BE2C (cell line): Measurements from ENCODE around the gene PRR19.

Experiments used
- DNase-seq: peaks from one replicate; pipeline ENCODE4 v3.0.0-alpha.2; 2020
- H3K27me3 ChIP-seq: fragments of 250-450 bp; sonication (Bioruptor Pico); 2 replicates; pipeline ENCODE4 v1.5.1; 2020; ENCODE audit warnings: mild to moderate bottlenecking
- H3K36me3 ChIP-seq: fragments of 250-450 bp; sonication (Bioruptor Pico); 2 replicates; pipeline ENCODE4 v1.5.1; 2020; ENCODE audit warnings: mild to moderate bottlenecking
- H3K4me1 ChIP-seq: fragments of 250-450 bp; sonication (Bioruptor Pico); 2 replicates; pipeline ENCODE4 v1.5.1; 2020
- H3K4me3 ChIP-seq: 2 replicates; pipeline ENCODE4 v1.5.1; 2011; ENCODE audit warnings: low read depth, low read length
- H3K9me3 ChIP-seq: fragments of 250-450 bp; sonication (Bioruptor Pico); 2 replicates; pipeline ENCODE4 v1.5.1; 2020
- TF ChIP-seq, protein P1 (sequence below): IDR thresholded peaks from 2 replicates; pipeline ENCODE4 v1.5.1; 2012; ENCODE audit warnings: mild to moderate bottlenecking, low read depth, low read length

The PRR19 gene

DNA sequence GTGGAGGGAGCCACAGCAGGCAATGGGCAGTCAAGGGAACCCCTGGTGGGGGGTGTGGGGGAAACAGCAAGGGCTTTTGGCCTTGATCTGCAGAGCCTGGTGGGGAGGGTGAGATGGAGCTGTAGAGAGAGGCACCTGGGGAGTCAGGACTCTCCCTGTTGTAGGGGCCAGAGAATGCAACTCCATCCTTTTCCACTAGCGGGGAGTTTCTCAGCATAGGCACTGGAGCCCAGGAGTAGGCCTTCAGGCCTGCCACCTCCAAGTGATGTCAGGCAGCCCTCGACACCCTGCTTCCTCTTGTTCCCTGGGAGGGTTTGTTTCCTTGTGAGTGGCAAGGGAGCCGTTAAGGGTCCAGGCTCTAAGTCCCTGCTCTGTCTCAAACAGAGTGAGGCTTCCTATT, 48.5 kb downstream of the PRR19 start:
- Histone ChIP-seq H3K27me3 (no peaks in the 10 kb centered on the region), H3K4me3 (no peak overlapping the region), H3K36me3 (peaks cover 13% of the 10 kb centered on the region), H3K9me3 (no peaks in the 10 kb centered on the region), H3K4me1 (peaks cover 5% of the 10 kb centered on the region; the same call in 1 of the 2 replicates)
- DNase-seq = no peak
- TF ChIP-seq, protein P1, sequence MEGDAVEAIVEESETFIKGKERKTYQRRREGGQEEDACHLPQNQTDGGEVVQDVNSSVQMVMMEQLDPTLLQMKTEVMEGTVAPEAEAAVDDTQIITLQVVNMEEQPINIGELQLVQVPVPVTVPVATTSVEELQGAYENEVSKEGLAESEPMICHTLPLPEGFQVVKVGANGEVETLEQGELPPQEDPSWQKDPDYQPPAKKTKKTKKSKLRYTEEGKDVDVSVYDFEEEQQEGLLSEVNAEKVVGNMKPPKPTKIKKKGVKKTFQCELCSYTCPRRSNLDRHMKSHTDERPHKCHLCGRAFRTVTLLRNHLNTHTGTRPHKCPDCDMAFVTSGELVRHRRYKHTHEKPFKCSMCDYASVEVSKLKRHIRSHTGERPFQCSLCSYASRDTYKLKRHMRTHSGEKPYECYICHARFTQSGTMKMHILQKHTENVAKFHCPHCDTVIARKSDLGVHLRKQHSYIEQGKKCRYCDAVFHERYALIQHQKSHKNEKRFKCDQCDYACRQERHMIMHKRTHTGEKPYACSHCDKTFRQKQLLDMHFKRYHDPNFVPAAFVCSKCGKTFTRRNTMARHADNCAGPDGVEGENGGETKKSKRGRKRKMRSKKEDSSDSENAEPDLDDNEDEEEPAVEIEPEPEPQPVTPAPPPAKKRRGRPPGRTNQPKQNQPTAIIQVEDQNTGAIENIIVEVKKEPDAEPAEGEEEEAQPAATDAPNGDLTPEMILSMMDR = no peak

DNA sequence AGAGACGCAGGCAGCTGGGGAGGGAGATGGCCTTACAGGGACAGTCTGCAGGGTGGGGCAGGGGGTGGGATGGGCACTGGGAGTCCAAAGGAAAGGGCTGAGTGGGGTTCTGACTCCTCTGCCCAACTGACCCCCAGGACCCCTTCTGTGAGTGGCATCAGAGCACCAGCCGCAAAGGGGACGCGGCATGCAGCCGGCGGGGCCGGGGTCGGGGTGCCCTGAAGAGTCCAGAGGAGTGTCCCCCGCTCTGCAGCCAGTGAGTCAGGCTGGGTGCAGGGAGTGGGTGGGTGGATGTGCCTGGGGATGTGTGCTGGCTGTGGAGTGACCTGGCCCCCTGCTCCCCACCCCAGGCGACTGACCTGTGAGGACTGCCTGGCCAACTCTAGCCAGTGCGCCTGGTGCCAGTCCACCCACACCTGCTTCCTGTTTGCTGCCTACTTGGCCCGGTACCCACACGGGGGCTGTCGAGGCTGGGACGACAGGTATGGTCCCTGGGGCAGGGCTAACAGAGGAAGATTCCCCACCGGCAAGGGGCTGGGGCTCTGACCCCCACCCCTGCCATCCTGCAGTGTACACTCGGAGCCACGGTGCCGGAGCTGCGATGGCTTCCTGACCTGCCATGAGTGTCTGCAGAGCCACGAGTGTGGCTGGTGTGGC, 49.3 kb downstream of the PRR19 start:
- Histone ChIP-seq H3K4me1 (peaks cover 5% of the 10 kb centered on the region; the same call in 1 of the 2 replicates), H3K4me3 (no peak overlapping the region), H3K9me3 (no peaks in the 10 kb centered on the region), H3K36me3 (peaks cover 16% of the 10 kb centered on the region), H3K27me3 (no peaks in the 10 kb centered on the region)
- no peak for DNase-seq
- TF ChIP-seq, protein P1 = no peak

GRCh38 chr19:42352301-42353259, 50.6 kb downstream of the PRR19 start:
- H3K9me3 ChIP-seq = no peaks in the 10 kb centered on the region
- H3K4me1 ChIP-seq = peaks cover 5% of the 10 kb centered on the region; the same call in 1 of the 2 replicates
- peak; percentile 53 for DNase-seq

GRCh38 chr19:42353341-42354015, 51.5 kb downstream of the PRR19 start:
- TF ChIP-seq, protein P1 = no peak
- Histone ChIP-seq H3K4me1 (peaks cover 5% of the 10 kb centered on the region; the same call in 1 of the 2 replicates), H3K36me3 (peaks cover 26% of the 10 kb centered on the region), H3K4me3 (no peak overlapping the region), H3K27me3 (no peaks in the 10 kb centered on the region), H3K9me3 (no peaks in the 10 kb centered on the region)
- no peak for DNase-seq

More at GRCh38 chr19:42352301-42353259, 50.6 kb downstream of the PRR19 start:
- H3K4me3 ChIP-seq = no peak overlapping the region
- no peaks in the 10 kb centered on the region for H3K27me3 ChIP-seq
- TF ChIP-seq, protein P1 = no peak
- peaks cover 26% of the 10 kb centered on the region for H3K36me3 ChIP-seq

DNA sequence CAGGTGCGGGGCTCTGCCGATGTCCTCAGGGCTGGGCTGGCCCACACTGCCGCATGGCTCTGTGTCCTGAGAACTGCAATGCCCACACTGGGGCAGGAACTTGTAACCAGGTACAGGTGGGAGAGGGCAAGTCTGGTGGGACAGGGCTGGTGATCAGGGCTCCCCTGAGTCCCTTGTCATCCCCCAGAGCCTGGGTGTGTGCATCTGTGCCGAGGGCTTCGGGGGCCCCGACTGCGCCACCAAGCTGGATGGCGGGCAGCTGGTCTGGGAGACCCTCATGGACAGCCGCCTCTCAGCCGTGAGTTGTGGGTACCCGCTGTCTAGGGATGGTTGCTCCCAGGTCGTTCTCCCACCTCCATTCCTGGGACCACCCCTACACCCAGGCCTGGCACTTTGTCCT, 54.0 kb downstream of the PRR19 start:
- DNase-seq = no peak
- TF ChIP-seq, protein P1 = no peak
- H3K4me1 ChIP-seq = peaks cover 5% of the 10 kb centered on the region; the same call in 1 of the 2 replicates
- peaks cover 26% of the 10 kb centered on the region for H3K36me3 ChIP-seq
- H3K27me3 ChIP-seq = no peaks in the 10 kb centered on the region
- no peaks in the 10 kb centered on the region for H3K9me3 ChIP-seq
- no peak overlapping the region for H3K4me3 ChIP-seq
